ENCODE results near the gene CPLX1.
"Not testable (repeated sequence)": the region's sequence is repeated elsewhere in the genome, so short reads cannot be mapped to it uniquely, and the experiment has no call there.

CPLX1 gene

DNA sequence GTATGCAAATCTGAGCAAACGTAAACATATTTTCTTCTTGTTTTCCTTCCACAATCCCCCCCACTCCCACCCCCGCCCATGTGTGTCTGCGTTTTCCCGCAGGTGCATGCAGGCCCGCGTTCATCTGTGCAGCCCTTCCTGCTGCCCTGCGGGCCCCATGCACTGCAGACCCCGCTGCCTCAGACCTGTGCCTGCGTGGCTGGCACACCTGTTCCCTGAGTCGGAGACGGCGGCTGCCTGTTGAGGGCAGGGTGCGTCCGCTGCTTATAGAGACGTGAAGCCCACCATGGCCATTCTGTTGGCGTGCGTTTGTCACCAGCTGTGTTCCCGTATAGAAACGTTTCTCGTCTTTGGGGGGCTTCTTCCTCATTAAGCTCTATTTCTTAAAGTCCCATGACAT lies 68.8 kb downstream of the CPLX1 start:
- H2AFZ ChIP-seq (ENCODE audit: low read depth), result no peak overlapping the region
- H3K9ac ChIP-seq, result no peak overlapping the region
- no peaks in the 10 kb centered on the region for H3K79me2 ChIP-seq (ENCODE audit: insufficient read depth, low read depth)
- no peaks in the 10 kb centered on the region for H3K36me3 ChIP-seq (ENCODE audit: insufficient read depth)
- H3K4me2 ChIP-seq, result no peak overlapping the region
- H3K4me1 ChIP-seq (ENCODE audit: low read depth, poor library complexity, severe bottlenecking), result no peaks in the 10 kb centered on the region
- no peaks in the 10 kb centered on the region for H4K20me1 ChIP-seq (ENCODE audit: insufficient read depth)
- H3K4me3 ChIP-seq (IDR thresholded peaks at IDR 0.05; ENCODE audit: insufficient read depth, low read depth, low read length), result no peak overlapping the region
- no peaks in the 10 kb centered on the region for H3K27me3 ChIP-seq (ENCODE audit: insufficient read depth, low read depth)
- TF ChIP-seq, protein P1, sequence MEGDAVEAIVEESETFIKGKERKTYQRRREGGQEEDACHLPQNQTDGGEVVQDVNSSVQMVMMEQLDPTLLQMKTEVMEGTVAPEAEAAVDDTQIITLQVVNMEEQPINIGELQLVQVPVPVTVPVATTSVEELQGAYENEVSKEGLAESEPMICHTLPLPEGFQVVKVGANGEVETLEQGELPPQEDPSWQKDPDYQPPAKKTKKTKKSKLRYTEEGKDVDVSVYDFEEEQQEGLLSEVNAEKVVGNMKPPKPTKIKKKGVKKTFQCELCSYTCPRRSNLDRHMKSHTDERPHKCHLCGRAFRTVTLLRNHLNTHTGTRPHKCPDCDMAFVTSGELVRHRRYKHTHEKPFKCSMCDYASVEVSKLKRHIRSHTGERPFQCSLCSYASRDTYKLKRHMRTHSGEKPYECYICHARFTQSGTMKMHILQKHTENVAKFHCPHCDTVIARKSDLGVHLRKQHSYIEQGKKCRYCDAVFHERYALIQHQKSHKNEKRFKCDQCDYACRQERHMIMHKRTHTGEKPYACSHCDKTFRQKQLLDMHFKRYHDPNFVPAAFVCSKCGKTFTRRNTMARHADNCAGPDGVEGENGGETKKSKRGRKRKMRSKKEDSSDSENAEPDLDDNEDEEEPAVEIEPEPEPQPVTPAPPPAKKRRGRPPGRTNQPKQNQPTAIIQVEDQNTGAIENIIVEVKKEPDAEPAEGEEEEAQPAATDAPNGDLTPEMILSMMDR (conservative IDR thresholded peaks at IDR 0.05; ENCODE audit: low read depth, low read length), result no peak
- H3K27ac ChIP-seq, result no peak overlapping the region

DNA sequence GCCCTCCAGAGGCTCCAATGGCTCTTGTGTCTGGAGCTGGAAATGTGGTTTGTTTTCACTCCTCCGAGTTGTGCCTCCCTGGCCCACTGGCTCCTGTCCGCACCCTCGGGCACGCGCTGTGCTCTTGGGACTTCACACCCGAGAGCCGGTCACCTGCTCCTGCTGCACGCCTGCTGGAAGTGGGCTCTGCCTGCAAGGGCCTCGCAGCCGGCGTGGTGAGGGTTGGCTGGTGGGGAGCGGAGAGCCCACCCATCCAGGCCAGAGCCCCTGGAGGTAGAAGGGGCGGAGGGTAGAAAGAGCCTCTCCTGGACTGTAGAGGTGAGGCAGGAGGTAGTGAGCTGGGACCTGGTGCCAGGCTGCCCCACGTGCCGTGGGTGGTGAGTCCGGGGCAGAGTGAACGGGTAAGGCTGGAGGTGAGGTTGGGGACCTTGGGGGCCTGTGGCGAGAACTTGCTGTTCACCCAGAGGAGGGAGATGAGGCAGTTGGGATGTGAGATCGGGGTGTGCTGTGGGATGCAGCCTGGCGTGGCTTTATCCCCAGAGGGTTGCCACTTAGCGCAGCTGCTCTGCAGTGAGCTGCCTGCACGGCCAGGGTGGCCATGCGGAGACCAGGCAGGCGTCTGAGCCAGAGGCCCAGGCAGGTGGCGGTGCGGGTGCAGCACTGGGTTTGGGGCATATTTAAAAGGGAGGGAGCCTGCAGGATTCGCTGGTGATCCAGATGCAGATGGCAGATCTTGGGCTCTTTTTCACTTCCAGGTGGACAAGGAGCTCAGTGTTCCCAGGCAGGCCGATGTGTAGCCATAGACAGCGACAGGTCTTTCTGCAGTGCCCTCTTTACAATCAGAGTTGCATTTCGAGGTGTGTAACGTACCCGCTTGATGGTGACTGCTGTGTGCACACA lies 71.5 kb downstream of the CPLX1 start:
- H3K79me2 ChIP-seq (ENCODE audit: insufficient read depth, low read depth), result no peaks in the 10 kb centered on the region
- H3K4me2 ChIP-seq, result no peak overlapping the region
- H2AFZ ChIP-seq (ENCODE audit: low read depth), result no peak overlapping the region
- no peaks in the 10 kb centered on the region for H4K20me1 ChIP-seq (ENCODE audit: insufficient read depth)
- H3K27ac ChIP-seq, result no peak overlapping the region
- H3K36me3 ChIP-seq (ENCODE audit: insufficient read depth), result no peaks in the 10 kb centered on the region
- H3K4me1 ChIP-seq (ENCODE audit: low read depth, poor library complexity, severe bottlenecking), result no peaks in the 10 kb centered on the region
- no peaks in the 10 kb centered on the region for H3K27me3 ChIP-seq (ENCODE audit: insufficient read depth, low read depth)
- H3K4me3 ChIP-seq (IDR thresholded peaks at IDR 0.05; ENCODE audit: insufficient read depth, low read depth, low read length), result no peak overlapping the region
- TF ChIP-seq, protein P1 (conservative IDR thresholded peaks at IDR 0.05; ENCODE audit: low read depth, low read length), result no peak
- no peak overlapping the region for H3K9ac ChIP-seq

DNA sequence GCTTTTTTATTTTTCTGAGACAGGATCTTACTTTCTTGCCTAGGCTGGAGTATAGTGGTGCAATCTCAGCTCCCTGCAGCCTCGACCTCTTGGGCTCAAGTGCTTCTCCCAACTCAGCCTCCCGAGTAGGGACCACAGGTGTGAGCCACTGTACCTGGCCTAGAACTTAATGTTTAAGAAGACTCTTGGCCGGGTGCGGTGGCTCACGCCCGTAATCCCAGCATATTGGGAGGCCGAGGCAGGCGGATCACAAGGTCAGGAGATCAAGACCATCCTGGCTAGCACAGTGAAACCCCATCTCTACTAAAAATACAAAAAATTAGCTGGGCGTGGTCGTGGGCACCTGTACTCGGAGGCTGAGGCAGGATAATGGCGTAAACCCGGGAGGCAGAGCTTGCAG lies 72.7 kb downstream of the CPLX1 start:
- not testable (repeated sequence) for H3K27ac ChIP-seq; H3K36me3 ChIP-seq (ENCODE audit: insufficient read depth); H3K9ac ChIP-seq; H4K20me1 ChIP-seq (ENCODE audit: insufficient read depth); H3K4me3 ChIP-seq (IDR thresholded peaks at IDR 0.05; ENCODE audit: insufficient read depth, low read depth, low read length); H3K4me1 ChIP-seq (ENCODE audit: low read depth, poor library complexity, severe bottlenecking); H3K4me2 ChIP-seq; H3K79me2 ChIP-seq (ENCODE audit: insufficient read depth, low read depth); H2AFZ ChIP-seq (ENCODE audit: low read depth); H3K27me3 ChIP-seq (ENCODE audit: insufficient read depth, low read depth)

DNA sequence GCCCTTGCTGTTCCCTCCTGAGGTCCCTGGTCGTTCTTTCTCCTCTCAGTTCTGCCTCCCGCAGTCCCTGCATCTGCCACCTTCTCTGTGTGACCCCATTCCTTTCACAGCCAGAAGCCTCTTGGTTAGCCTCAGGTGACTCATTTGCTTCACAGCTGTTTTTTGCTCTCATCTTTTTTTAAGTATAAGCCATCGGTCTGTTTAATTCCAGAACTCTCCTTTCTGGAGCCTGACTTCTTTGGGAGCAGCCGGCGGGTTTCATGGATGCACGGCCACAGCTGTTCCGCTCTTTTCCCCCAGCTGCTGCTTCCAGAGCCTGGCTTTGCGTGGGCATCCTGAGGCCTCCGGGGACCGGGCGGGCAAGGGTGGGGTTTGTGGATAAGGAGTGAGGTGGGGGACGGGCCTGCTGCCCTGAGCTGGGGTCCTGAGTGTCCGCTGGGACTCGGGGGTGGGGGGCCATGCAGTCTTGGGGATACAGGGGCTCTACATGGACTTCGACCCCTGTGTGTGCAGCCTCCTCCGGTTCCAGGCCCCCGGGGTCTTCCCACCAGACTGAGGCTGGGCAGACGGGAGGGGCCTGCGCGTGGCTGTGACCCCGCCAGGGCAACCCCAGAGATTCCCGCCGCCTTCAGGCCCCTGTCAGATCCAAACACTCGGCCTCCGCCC lies 73.6 kb downstream of the CPLX1 start:
- Histone ChIP-seq H3K79me2 (ENCODE audit: insufficient read depth, low read depth) (no peaks in the 10 kb centered on the region), H3K4me2 (no peak overlapping the region), H2AFZ (ENCODE audit: low read depth) (no peak overlapping the region), H3K27ac (no peak overlapping the region), H3K4me3 (IDR thresholded peaks at IDR 0.05; ENCODE audit: insufficient read depth, low read depth, low read length) (no peak overlapping the region), H3K4me1 (ENCODE audit: low read depth, poor library complexity, severe bottlenecking) (no peaks in the 10 kb centered on the region), H4K20me1 (ENCODE audit: insufficient read depth) (no peaks in the 10 kb centered on the region), H3K9ac (no peak overlapping the region), H3K27me3 (ENCODE audit: insufficient read depth, low read depth) (no peaks in the 10 kb centered on the region), H3K36me3 (ENCODE audit: insufficient read depth) (no peaks in the 10 kb centered on the region)
- TF ChIP-seq, protein P1 (conservative IDR thresholded peaks at IDR 0.05; ENCODE audit: low read depth, low read length), result no peak

DNA sequence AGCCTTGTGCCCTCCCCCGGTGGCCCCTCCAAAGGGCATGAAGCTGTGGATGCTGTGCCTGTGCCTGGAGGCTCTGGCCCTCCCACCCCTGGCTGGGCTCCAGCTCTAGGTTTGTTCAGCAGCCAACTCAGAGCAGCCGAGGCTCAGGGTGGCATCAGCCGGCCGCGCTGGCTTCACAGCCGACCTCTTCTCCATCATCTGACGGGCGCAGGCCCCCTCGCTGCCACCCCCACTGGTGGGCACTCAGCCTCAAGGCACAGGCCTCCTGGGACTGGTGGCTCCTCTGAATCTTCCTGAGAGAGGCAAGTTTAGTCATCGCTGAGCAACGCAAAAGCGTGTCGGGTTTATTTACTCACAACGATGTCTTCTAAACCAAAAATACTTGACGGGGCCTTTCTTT lies 74.3 kb downstream of the CPLX1 start:
- no peak overlapping the region for H3K4me3 ChIP-seq (IDR thresholded peaks at IDR 0.05; ENCODE audit: insufficient read depth, low read depth, low read length)

More for the DNA sequence above, 74.3 kb downstream of the CPLX1 start:
- Histone ChIP-seq H2AFZ (ENCODE audit: low read depth) (no peak overlapping the region), H3K36me3 (ENCODE audit: insufficient read depth) (no peaks in the 10 kb centered on the region), H3K27me3 (ENCODE audit: insufficient read depth, low read depth) (no peaks in the 10 kb centered on the region), H3K79me2 (ENCODE audit: insufficient read depth, low read depth) (no peaks in the 10 kb centered on the region), H4K20me1 (ENCODE audit: insufficient read depth) (no peaks in the 10 kb centered on the region), H3K9ac (no peak overlapping the region), H3K27ac (no peak overlapping the region), H3K4me1 (ENCODE audit: low read depth, poor library complexity, severe bottlenecking) (no peaks in the 10 kb centered on the region), H3K4me2 (no peak overlapping the region)
- TF ChIP-seq, protein P1 (conservative IDR thresholded peaks at IDR 0.05; ENCODE audit: low read depth, low read length), result no peak
